Activated CD8-positive, alpha-beta T cell treated with anti-CD3 and anti-CD28 coated beads, Interleukin-2, amount 10 ng/mL, durations not matched to agents 7 days and 5 days (primary cell): ENCODE results near the gene PTGES2. TPM values are rescaled to one million over a fixed set of nuclear protein-coding genes. Genes with fewer than 3 reads are reported as not detected.

Experiments
- ATAC-seq: fragments of 150-1000 bp; cut with Tn5 transposase; one replicate; pipeline ENCODE4 v1.10.0; 2021; ENCODE audit warnings: moderate library complexity
- CTCF ChIA-PET: fragments of 350-600 bp; sonication (Branson Sonifier 250); formaldehyde crosslinking; loops from one replicate; lab custom pipeline; 2021; ENCODE audit warnings: antibody characterized with exemption; lab: Charles Lee
- POLR2A ChIA-PET: fragments of 350-600 bp; sonication (Branson Sonifier 250); formaldehyde crosslinking; loops from one replicate; lab custom pipeline; 2021; ENCODE audit warnings: antibody characterized with exemption; lab: Charles Lee
- DNase-seq: peaks from one replicate; pipeline ENCODE4 v3.0.0-alpha.2; 2020
- H3K27ac Mint-ChIP-seq: one replicate; pipeline ENCODE4 v1.8.0; 2021; ENCODE audit warnings: mild to moderate bottlenecking, mixed read lengths
- H3K27me3 Mint-ChIP-seq: one replicate; pipeline ENCODE4 v1.8.0; 2021; ENCODE audit warnings: low read depth, mixed read lengths
- H3K36me3 Mint-ChIP-seq: one replicate; pipeline ENCODE4 v1.8.0; 2021; ENCODE audit warnings: low read depth, mixed read lengths
- H3K4me1 Mint-ChIP-seq: one replicate; pipeline ENCODE4 v1.8.0; 2021; ENCODE audit warnings: low read depth, mixed read lengths
- H3K4me3 Mint-ChIP-seq: one replicate; pipeline ENCODE4 v1.8.0; 2021; ENCODE audit warnings: mild to moderate bottlenecking, mixed read lengths
- H3K9me3 Mint-ChIP-seq: one replicate; pipeline ENCODE4 v1.8.0; 2022; ENCODE audit warnings: mixed read lengths; ENCODE audit not compliant: insufficient read depth
- total RNA-seq, 2 experiments: library from RNA; stranded (reverse); gene quantifications; one replicate each; pipeline ENCODE4 v1.2.3, GENCODE V29; 2021

The PTGES2 gene
- total RNA-seq, 2 experiments from 2014 or later = 51.8 to 57.7 TPM

GRCh38 chr9:128163027-128163515, 35.5 kb upstream of the PTGES2 start:
- Mint-ChIP-seq H3K4me1 (peaks cover 21% of the 10 kb centered on the region), H3K4me3 (no peak overlapping the region), H3K9me3 (no peaks in the 10 kb centered on the region), H3K36me3 (peaks cover 29% of the 10 kb centered on the region), H3K27me3 (no peaks in the 10 kb centered on the region), H3K27ac (no peak overlapping the region)
- ATAC-seq (no peak), DNase-seq (no peak)
- CTCF ChIA-PET = no interaction called here
- POLR2A ChIA-PET = no interaction called here

- Mint-ChIP-seq H3K27ac (peak overlapping the region; percentile 8), H3K36me3 (peaks cover 25% of the 10 kb centered on the region), H3K4me3 (peak overlapping the region; percentile 81), H3K4me1 (peaks cover 21% of the 10 kb centered on the region), H3K27me3 (no peaks in the 10 kb centered on the region), H3K9me3 (no peaks in the 10 kb centered on the region)
- ATAC-seq (no peak), DNase-seq (no peak)
- POLR2A ChIA-PET = interaction anchor here (0.9 kb wide), 1 partner anchor 276 kb away, joined by 3 read pairs; no protein-coding TSS in a partner anchor
- CTCF ChIA-PET = no interaction called here
Observed at GRCh38 chr9:128162215-128163026, 34.9 kb upstream of the PTGES2 start.

GRCh38 chr9:128161215-128161902, 33.8 kb upstream of the PTGES2 start:
- ChIA-PET CTCF (interaction anchor here (0.5 to 1.4 kb wide), 3 partner anchors 11 to 280 kb away, joined by 3 to 4 read pairs (median 4); no protein-coding TSS in a partner anchor), POLR2A (interaction anchor here (0.9 to 2.1 kb wide), 4 partner anchors 8 to 278 kb away, joined by 3 to 8 read pairs (median 4); partner anchors contain the start of gene CIZ1)
- Mint-ChIP-seq H3K27ac (peak overlapping the region; percentile 83), H3K9me3 (no peaks in the 10 kb centered on the region), H3K4me3 (peak overlapping the region; percentile 81), H3K4me1 (peaks cover 21% of the 10 kb centered on the region), H3K36me3 (peaks cover 18% of the 10 kb centered on the region), H3K27me3 (no peaks in the 10 kb centered on the region)
- DNase-seq (no peak), ATAC-seq (no peak)

- ChIA-PET CTCF (interaction anchor here (0.5 to 1.7 kb wide), 4 partner anchors 10 to 281 kb away, joined by 3 to 4 read pairs (median 4); no protein-coding TSS in a partner anchor), POLR2A (interaction anchor here (0.9 to 2.1 kb wide), 3 partner anchors 9 to 32 kb away, joined by 3 to 8 read pairs (median 6); partner anchors contain the start of gene CIZ1)
- Mint-ChIP-seq H3K27me3 (no peaks in the 10 kb centered on the region), H3K9me3 (no peaks in the 10 kb centered on the region), H3K36me3 (peaks cover 13% of the 10 kb centered on the region), H3K27ac (peak overlapping the region; percentile 83), H3K4me1 (peaks cover 21% of the 10 kb centered on the region), H3K4me3 (peak overlapping the region; percentile 81)
- DNase-seq (peak; percentile 55), ATAC-seq (peak; percentile 33)
Observed at GRCh38 chr9:128160603-128160987, 33.1 kb upstream of the PTGES2 start.

GRCh38 chr9:128159784-128160602, 32.5 kb upstream of the PTGES2 start, which contains the start of gene BBLN:
BBLN (plus strand) TSS chr9:128160265; CDS start chr9:128160408, 143 bp downstream.
- CTCF ChIA-PET = interaction anchor here (0.7 to 1.7 kb wide), 7 partner anchors 9 to 216 kb away, joined by 3 to 5 read pairs (median 4); no protein-coding TSS in a partner anchor
- peak within 1 kb of the TSS; percentile 81 for H3K4me3 Mint-ChIP-seq
- ATAC-seq = peak; percentile 91

GRCh38 chr9:128159522-128159783, 31.9 kb upstream of the PTGES2 start:
- H3K4me3 Mint-ChIP-seq = peak overlapping the region; percentile 81
- H3K36me3 Mint-ChIP-seq = peaks cover 11% of the 10 kb centered on the region

More at GRCh38 chr9:128159784-128160602, 32.5 kb upstream of the PTGES2 start, which contains the start of gene BBLN:
- Mint-ChIP-seq H3K4me1 (peaks cover 21% of the 10 kb centered on the region), H3K36me3 (peaks cover 13% of the 10 kb centered on the region), H3K9me3 (no peaks in the 10 kb centered on the region), H3K27me3 (no peaks in the 10 kb centered on the region), H3K27ac (peak within 1 kb of the TSS; percentile 87)
- DNase-seq = peak; percentile 95
- POLR2A ChIA-PET = interaction anchor here (0.8 to 2.1 kb wide), 4 partner anchors 9 to 93 kb away, joined by 3 to 8 read pairs (median 4); no protein-coding TSS in a partner anchor

GRCh38 chr9:128155736-128156500, 28.4 kb upstream of the PTGES2 start:
- no peaks in the 10 kb centered on the region for H3K27me3 Mint-ChIP-seq
- H3K4me3 Mint-ChIP-seq = no peak overlapping the region
- no peaks in the 10 kb centered on the region for H3K9me3 Mint-ChIP-seq
- DNase-seq = no peak
- no peaks in the 10 kb centered on the region for H3K36me3 Mint-ChIP-seq
- ChIA-PET POLR2A (interaction anchor here (0.6 to 1.2 kb wide), 4 partner anchors 14 to 1426 kb away, joined by 3 to 4 read pairs (median 3); no protein-coding TSS in a partner anchor), CTCF (interaction anchor here (0.7 to 1.5 kb wide), 3 partner anchors 38 to 185 kb away, joined by 3 to 4 read pairs (median 3); no protein-coding TSS in a partner anchor)
- ATAC-seq = no peak
- no peak overlapping the region for H3K27ac Mint-ChIP-seq
- peaks cover 9% of the 10 kb centered on the region for H3K4me1 Mint-ChIP-seq

More at GRCh38 chr9:128159522-128159783, 31.9 kb upstream of the PTGES2 start:
- H3K27me3 Mint-ChIP-seq = no peaks in the 10 kb centered on the region
- peak overlapping the region; percentile 87 for H3K27ac Mint-ChIP-seq
- H3K9me3 Mint-ChIP-seq = no peaks in the 10 kb centered on the region
- ChIA-PET POLR2A (interaction anchor here (0.8 to 2.1 kb wide), 3 partner anchors 17 to 94 kb away, joined by 3 to 8 read pairs (median 5); no protein-coding TSS in a partner anchor), CTCF (interaction anchor here (0.7 to 1.7 kb wide), 6 partner anchors 9 to 216 kb away, joined by 3 to 5 read pairs (median 4); no protein-coding TSS in a partner anchor)
- H3K4me1 Mint-ChIP-seq = peaks cover 21% of the 10 kb centered on the region
- peak; percentile 70 for DNase-seq
- peak; percentile 47 for ATAC-seq

- Mint-ChIP-seq H3K27me3 (no peaks in the 10 kb centered on the region), H3K4me1 (peaks cover under 1% of the 10 kb centered on the region), H3K4me3 (no peak overlapping the region), H3K9me3 (no peaks in the 10 kb centered on the region), H3K27ac (no peak overlapping the region), H3K36me3 (no peaks in the 10 kb centered on the region)
- POLR2A ChIA-PET = no interaction called here
- CTCF ChIA-PET = no interaction called here
- DNase-seq (no peak), ATAC-seq (no peak)
Observed at GRCh38 chr9:128153947-128154695, 26.6 kb upstream of the PTGES2 start.

- H3K27ac Mint-ChIP-seq = no peak overlapping the region
- no peaks in the 10 kb centered on the region for H3K9me3 Mint-ChIP-seq
- CTCF ChIA-PET = no interaction called here
- H3K4me3 Mint-ChIP-seq = no peak overlapping the region
- H3K27me3 Mint-ChIP-seq = no peaks in the 10 kb centered on the region
- ATAC-seq (no peak), DNase-seq (no peak)
- no peaks in the 10 kb centered on the region for H3K4me1 Mint-ChIP-seq
- no peaks in the 10 kb centered on the region for H3K36me3 Mint-ChIP-seq
- POLR2A ChIA-PET = interaction anchor here (0.5 kb wide), 1 partner anchor 652 kb away, joined by 4 read pairs; no protein-coding TSS in a partner anchor
Observed at GRCh38 chr9:128153060-128153946, 25.8 kb upstream of the PTGES2 start.
